GM19468 (cell line): ENCODE data around the gene TAF11L2.
"Not testable (repeated sequence)": the region's sequence is repeated elsewhere in the genome, so short reads cannot be mapped to it uniquely, and the experiment has no call there.

Experiments used
- ATAC-seq: cut with Tn5 transposase; IDR thresholded peaks from one replicate; pipeline ENCODE4 v1.9.1; 2021; ENCODE audit warnings: mild to moderate bottlenecking, moderate library complexity, moderate number of reproducible peaks; ENCODE audit not compliant: unreplicated experiment; ENCODE audit errors: extremely low read depth

TAF11L2 gene

GRCh38 chr5:17521501-17521900 is 23.5 kb downstream of the TAF11L2 start, which contains the start of gene TAF11L4:
TAF11L4 (plus strand) TSS chr5:17521801.
- ATAC-seq: not testable (repeated sequence)

GRCh38 chr5:17524935-17525334 is 26.9 kb downstream of the TAF11L2 start, which contains the start of gene TAF11L5:
TAF11L5 (plus strand) TSS chr5:17525235.
- not testable (repeated sequence) for ATAC-seq

DNA sequence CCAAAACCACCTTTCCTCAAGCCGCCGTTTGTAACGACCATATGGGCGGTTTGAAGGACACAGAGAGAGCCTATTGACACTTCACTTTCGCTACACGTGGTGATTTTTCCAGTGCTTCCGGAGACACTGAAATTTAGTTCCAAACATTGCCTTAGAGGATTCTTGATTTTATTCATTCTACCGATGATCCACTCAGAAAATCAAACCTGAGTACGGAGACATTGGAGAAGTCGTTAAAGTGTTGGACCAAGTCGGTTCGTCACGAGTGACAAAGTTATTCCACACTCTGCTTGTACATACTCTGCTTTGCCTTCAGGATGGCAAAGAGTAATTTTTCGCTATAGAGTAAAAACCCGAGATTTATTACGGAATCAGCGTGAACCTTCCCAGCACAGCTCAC is 28.5 kb downstream of the TAF11L2 start:
- ATAC-seq: not testable (repeated sequence)

DNA sequence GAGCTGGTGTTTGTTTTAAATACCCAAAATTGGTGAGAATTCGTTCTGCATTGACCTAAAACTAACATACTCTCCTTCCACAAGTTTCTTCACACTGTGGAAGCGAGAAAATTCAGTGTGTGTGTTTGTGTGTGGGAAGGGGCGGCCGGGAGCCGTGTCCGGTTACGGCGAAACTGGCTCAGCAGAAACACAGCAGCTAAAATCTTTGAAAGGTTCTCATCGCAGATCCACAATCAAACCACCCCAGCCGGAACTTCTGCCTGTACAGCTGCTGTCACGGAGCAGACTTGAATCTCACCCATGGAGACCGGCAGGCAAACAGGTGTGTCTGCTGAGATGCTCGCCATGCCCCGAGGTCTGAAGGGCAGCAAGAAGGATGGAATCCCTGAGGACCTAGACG is 30.3 kb downstream of the TAF11L2 start, which contains the start of gene TAF11L6:
Gene TAF11L6, plus strand, starts transcription at position 301 of the 400 bp plus-strand sequence.
- ATAC-seq: not testable (repeated sequence)
